Hair follicle dermal papilla cell (primary cell): ENCODE measurements around the gene STK11IP. TPM values are rescaled to one million over a fixed set of nuclear protein-coding genes. Genes with fewer than 3 reads are reported as not detected.

ENCODE experiments used
- small RNA-seq: library from RNA; depleted of rRNA; stranded (forward); fragments of <200 nt; gene quantifications from one replicate; pipeline ENCODE3, GENCODE V24; 2012
- total RNA-seq: library from RNA; depleted of rRNA; stranded (reverse); fragments of >200 nt; gene quantifications from 2 replicates; pipeline ENCODE4 v1.2.3, GENCODE V29; 2012

The STK11IP gene
- total RNA-seq, result 19.8 and 22.2 TPM in 2 replicates

GRCh38 chr2:219597552-219598307, at the start of gene STK11IP:
Gene STK11IP, plus strand, starts transcription at chr2:219597857. Its CDS starts 263 bp downstream, at chr2:219598120.

DNA sequence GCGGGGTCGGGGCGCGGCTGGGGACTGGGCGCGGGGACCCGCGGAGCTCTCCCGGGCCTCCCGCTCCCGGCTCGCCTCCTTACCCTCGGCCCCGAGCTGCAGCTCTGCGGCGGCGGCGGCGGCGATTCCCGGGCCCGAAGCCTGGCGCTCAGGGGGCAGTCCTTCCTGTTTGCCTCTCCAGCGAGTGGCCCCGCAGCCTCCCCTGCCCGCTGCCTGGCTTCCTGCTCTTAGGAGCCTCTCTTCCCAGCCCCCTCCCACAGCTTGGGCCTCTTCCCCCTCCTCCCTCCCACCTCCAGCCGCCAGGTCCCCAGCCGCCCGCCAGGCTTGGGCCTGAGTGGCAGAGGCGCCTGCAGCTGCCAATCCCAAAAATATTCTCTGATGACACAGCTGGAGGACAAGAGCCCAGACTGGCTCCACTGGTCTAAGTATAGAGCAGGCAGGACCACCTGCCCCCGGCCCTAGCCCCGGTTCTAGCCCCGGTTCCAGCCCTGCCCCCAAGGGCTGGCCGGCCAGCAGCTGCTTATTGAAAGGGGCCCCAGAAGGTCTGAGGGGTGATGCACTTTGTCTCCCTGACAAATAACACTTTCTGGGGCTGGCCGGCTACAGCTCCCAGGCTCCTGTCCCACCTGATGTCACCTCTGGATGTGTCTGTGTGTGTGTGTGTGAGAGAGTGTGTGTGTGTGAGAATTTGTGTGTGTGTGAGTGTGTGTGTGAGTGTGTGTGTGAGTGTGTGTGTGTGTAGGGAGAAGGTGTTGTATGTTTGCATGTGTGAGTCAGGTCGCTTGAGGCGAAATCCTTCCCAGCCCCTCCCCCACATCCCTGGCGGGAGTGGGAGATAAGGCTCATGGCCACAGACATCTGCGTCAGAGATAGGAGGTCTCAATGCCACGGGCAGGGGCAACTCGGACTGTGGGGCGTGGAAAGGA, 26.1 kb upstream of the STK11IP start, which contains the start of gene OBSL1:
Gene OBSL1, minus strand, starts transcription at position 229 of the 926 bp plus-strand sequence. CDS start 307 bp downstream, outside the sequence.

GRCh38 chr2:219572237-219573001, 25.2 kb upstream of the STK11IP start, which contains the start of gene INHA:
Gene INHA, plus strand, starts transcription at chr2:219572310. Its CDS starts 65 bp downstream, at chr2:219572375.

GRCh38 chr2:219627103-219628100, 29.7 kb downstream of the STK11IP start, which contains the start of gene SLC4A3:
Gene SLC4A3, plus strand, starts transcription at chr2:219627630. Its CDS starts 363 bp downstream, at chr2:219627993.

Small RNAs within 50 kb of the gene (small RNA-seq; reads per million reads assigned to genes)
- gene MIR3132, result not detected
- gene RN7SKP213, result not detected

Other genes starting within 250 kb of the STK11IP start
- 82.3 and 95.2 TPM in 2 replicates for gene DNPEP, start 209.9 kb upstream of the STK11IP start, total RNA-seq
- gene DES, start 179.5 kb upstream of the STK11IP start, total RNA-seq, result 1.9 and 2.6 TPM in 2 replicates
- 52.9 and 55.8 TPM in 2 replicates for gene SPEG, start 163.0 kb upstream of the STK11IP start, total RNA-seq
- 65.2 and 65.4 TPM in 2 replicates for gene GMPPA, start 99.0 kb upstream of the STK11IP start, total RNA-seq
- gene ASIC4, start 83.4 kb upstream of the STK11IP start, total RNA-seq, result not detected in 2 replicates
- gene CHPF, start 54.0 kb upstream of the STK11IP start, total RNA-seq, result 116 and 133 TPM in 2 replicates
- 1.1 and 2.1 TPM in 2 replicates for gene TMEM198, start 53.8 kb upstream of the STK11IP start, total RNA-seq
- 81.8 and 99.5 TPM in 2 replicates for gene OBSL1, start 26.3 kb upstream of the STK11IP start, total RNA-seq
- gene INHA, start 25.5 kb upstream of the STK11IP start, total RNA-seq, result 0.32 TPM in 1 of 2 replicates, not detected in the other
- 5.5 and 6.0 TPM in 2 replicates for gene SLC4A3, start 29.8 kb downstream of the STK11IP start, total RNA-seq